ENCODE results near the gene CDK14.
A peak's percentile ranks its signal among the peaks of the same experiment; 100 is the strongest.

Gene CDK14

GRCh38 chr7:90715067-90715466 lies 118.9 kb downstream of the CDK14 start:
- H2AFZ ChIP-seq (ENCODE audit: low read length, unreplicated experiment), result no peak overlapping the region
- H3K4me1 ChIP-seq (ENCODE audit: control insufficient read depth, insufficient read depth, low read length, unreplicated experiment), result peaks cover 20% of the 10 kb centered on the region
- no peak overlapping the region for H3K4me3 ChIP-seq (ENCODE audit: low read depth, low read length)
- peaks cover 72% of the 10 kb centered on the region for H3K79me2 ChIP-seq (ENCODE audit: control insufficient read depth, insufficient read depth, low read length, unreplicated experiment)
- H3K27ac ChIP-seq (ENCODE audit: low read depth, low read length), result no peak overlapping the region
- H3K36me3 ChIP-seq (ENCODE audit: insufficient read depth, low read length), result no peaks in the 10 kb centered on the region
- no peaks in the 10 kb centered on the region for H3K27me3 ChIP-seq (ENCODE audit: insufficient read depth, low read length)

DNA sequence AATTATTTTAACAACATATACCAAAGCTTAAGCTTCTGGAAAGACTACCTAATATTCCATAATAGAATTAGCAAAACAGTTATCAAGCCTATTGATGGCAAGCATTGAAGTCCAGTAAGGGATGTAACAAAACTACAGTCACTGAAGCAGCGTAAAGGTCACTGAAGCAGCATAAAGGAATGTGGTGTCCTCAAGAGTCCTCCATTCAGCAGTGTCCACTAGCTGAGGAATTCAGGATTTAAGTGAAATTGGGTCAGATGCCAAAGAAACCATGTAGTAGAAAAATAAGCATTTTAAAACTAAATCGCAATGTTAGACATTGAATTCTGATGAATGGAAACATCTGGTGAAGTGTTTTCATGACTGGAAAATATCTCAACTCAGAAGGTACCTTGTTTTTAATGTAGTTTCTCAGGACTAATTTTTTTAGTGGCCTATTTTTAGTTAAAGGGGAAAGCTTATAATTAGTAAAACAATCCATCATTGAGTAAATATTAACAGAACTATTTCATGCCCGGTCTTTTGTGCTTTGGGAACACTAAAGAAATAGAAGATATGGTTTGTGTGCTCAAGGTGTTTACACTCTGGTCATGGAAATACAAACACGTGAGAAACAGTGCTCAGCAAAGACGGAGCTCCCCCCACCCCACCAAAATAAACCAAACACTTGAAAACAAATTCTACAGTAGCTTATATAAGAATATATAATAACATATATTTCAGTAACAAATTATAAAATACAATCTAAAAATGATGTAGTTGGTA lies 121.4 kb downstream of the CDK14 start:
- Histone ChIP-seq H3K4me3 (ENCODE audit: low read depth, low read length) (peak overlapping the region; percentile 17; the same call in 1 of the 2 replicates), H3K4me1 (ENCODE audit: control insufficient read depth, insufficient read depth, low read length, unreplicated experiment) (peaks cover 30% of the 10 kb centered on the region), H2AFZ (ENCODE audit: low read length, unreplicated experiment) (no peak overlapping the region), H3K36me3 (ENCODE audit: insufficient read depth, low read length) (no peaks in the 10 kb centered on the region), H3K27me3 (ENCODE audit: insufficient read depth, low read length) (no peaks in the 10 kb centered on the region), H3K79me2 (ENCODE audit: control insufficient read depth, insufficient read depth, low read length, unreplicated experiment) (peaks cover 62% of the 10 kb centered on the region), H3K27ac (ENCODE audit: low read depth, low read length) (no peak overlapping the region)

DNA sequence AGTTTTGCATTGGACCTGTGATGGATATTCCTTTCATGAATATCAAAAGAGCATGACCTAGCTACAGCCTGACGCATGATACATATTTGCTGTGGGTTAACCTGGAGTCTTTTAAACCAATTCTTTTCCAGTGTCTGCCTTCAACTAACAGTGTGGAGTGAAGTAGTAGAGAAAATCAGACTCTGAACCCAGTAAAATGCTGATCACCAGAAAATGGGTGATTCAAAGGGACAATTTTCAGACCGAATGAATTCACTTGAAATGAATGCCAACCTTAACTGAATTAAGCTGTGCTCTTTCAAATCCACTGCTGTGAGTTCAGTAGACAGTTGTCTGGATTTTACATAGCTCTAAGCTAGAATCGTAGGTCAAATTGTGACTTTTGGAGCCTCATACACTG lies 123.0 kb downstream of the CDK14 start:
- Histone ChIP-seq H3K4me1 (ENCODE audit: control insufficient read depth, insufficient read depth, low read length, unreplicated experiment) (peaks cover 40% of the 10 kb centered on the region), H2AFZ (ENCODE audit: low read length, unreplicated experiment) (no peak overlapping the region), H3K27me3 (ENCODE audit: insufficient read depth, low read length) (no peaks in the 10 kb centered on the region), H3K79me2 (ENCODE audit: control insufficient read depth, insufficient read depth, low read length, unreplicated experiment) (peaks cover 65% of the 10 kb centered on the region), H3K4me3 (ENCODE audit: low read depth, low read length) (no peak overlapping the region), H3K36me3 (ENCODE audit: insufficient read depth, low read length) (no peaks in the 10 kb centered on the region), H3K27ac (ENCODE audit: low read depth, low read length) (no peak overlapping the region)

GRCh38 chr7:90720984-90721760 lies 125.1 kb downstream of the CDK14 start:
- peaks cover 52% of the 10 kb centered on the region for H3K4me1 ChIP-seq (ENCODE audit: control insufficient read depth, insufficient read depth, low read length, unreplicated experiment)
- no peaks in the 10 kb centered on the region for H3K36me3 ChIP-seq (ENCODE audit: insufficient read depth, low read length)
- peak overlapping the region; percentile 36 for H3K4me3 ChIP-seq (ENCODE audit: low read depth, low read length)
- H3K79me2 ChIP-seq (ENCODE audit: control insufficient read depth, insufficient read depth, low read length, unreplicated experiment), result peaks cover 71% of the 10 kb centered on the region
- H3K27ac ChIP-seq (ENCODE audit: low read depth, low read length), result peak overlapping the region; percentile 77
- H2AFZ ChIP-seq (ENCODE audit: low read length, unreplicated experiment), result no peak overlapping the region
- H3K27me3 ChIP-seq (ENCODE audit: insufficient read depth, low read length), result no peaks in the 10 kb centered on the region

DNA sequence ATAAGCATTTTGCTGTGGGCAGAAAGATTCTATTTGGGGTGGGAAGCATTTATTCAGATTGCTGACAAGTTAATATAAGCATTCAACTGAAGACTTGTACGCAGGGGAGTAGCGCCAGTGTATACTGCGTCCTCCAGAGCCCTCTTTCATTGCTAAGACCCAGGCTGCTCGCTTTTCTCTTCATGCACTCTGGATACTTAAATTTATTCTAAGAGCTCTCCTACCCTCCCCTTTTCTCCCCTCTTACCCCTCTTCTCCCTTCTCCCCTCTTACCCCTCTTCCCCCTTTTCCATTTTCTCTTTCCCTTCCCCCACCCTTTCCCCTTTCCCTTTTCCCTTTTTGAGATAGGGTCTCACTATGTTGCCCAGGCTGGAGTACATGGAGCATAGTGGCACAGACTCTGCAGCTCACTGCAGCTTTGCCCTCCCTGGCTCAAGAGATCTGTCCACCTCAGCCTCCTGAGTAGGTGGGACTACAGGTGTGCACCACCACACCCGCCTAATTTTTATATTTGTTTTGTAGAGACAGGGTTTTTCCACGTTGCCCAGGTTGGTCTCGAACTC lies 125.8 kb downstream of the CDK14 start:
- Histone ChIP-seq H3K4me1 (ENCODE audit: control insufficient read depth, insufficient read depth, low read length, unreplicated experiment) (peaks cover 52% of the 10 kb centered on the region), H2AFZ (ENCODE audit: low read length, unreplicated experiment) (no peak overlapping the region), H3K4me3 (ENCODE audit: low read depth, low read length) (no peak overlapping the region), H3K36me3 (ENCODE audit: insufficient read depth, low read length) (no peaks in the 10 kb centered on the region), H3K27me3 (ENCODE audit: insufficient read depth, low read length) (no peaks in the 10 kb centered on the region), H3K79me2 (ENCODE audit: control insufficient read depth, insufficient read depth, low read length, unreplicated experiment) (peaks cover 65% of the 10 kb centered on the region), H3K27ac (ENCODE audit: low read depth, low read length) (peak overlapping the region; percentile 77)

GRCh38 chr7:90723233-90723632 lies 127.1 kb downstream of the CDK14 start:
- H3K36me3 ChIP-seq (ENCODE audit: insufficient read depth, low read length), result no peaks in the 10 kb centered on the region
- no peak overlapping the region for H3K4me3 ChIP-seq (ENCODE audit: low read depth, low read length)
- H3K4me1 ChIP-seq (ENCODE audit: control insufficient read depth, insufficient read depth, low read length, unreplicated experiment), result peaks cover 55% of the 10 kb centered on the region
- H3K79me2 ChIP-seq (ENCODE audit: control insufficient read depth, insufficient read depth, low read length, unreplicated experiment), result peaks cover 57% of the 10 kb centered on the region
- no peak overlapping the region for H2AFZ ChIP-seq (ENCODE audit: low read length, unreplicated experiment)
- no peaks in the 10 kb centered on the region for H3K27me3 ChIP-seq (ENCODE audit: insufficient read depth, low read length)
- no peak overlapping the region for H3K27ac ChIP-seq (ENCODE audit: low read depth, low read length)

GRCh38 chr7:90723866-90724265 lies 127.7 kb downstream of the CDK14 start:
- Histone ChIP-seq H3K4me1 (ENCODE audit: control insufficient read depth, insufficient read depth, low read length, unreplicated experiment) (peaks cover 59% of the 10 kb centered on the region), H3K36me3 (ENCODE audit: insufficient read depth, low read length) (no peaks in the 10 kb centered on the region), H2AFZ (ENCODE audit: low read length, unreplicated experiment) (no peak overlapping the region), H3K27me3 (ENCODE audit: insufficient read depth, low read length) (no peaks in the 10 kb centered on the region), H3K27ac (ENCODE audit: low read depth, low read length) (no peak overlapping the region), H3K4me3 (ENCODE audit: low read depth, low read length) (no peak overlapping the region), H3K79me2 (ENCODE audit: control insufficient read depth, insufficient read depth, low read length, unreplicated experiment) (peaks cover 57% of the 10 kb centered on the region)

- Histone ChIP-seq H3K4me1 (ENCODE audit: control insufficient read depth, insufficient read depth, low read length, unreplicated experiment) (peaks cover 54% of the 10 kb centered on the region), H3K79me2 (ENCODE audit: control insufficient read depth, insufficient read depth, low read length, unreplicated experiment) (peaks cover 50% of the 10 kb centered on the region), H3K36me3 (ENCODE audit: insufficient read depth, low read length) (peaks cover 3% of the 10 kb centered on the region; the same call in 1 of the 2 replicates), H3K4me3 (ENCODE audit: low read depth, low read length) (peak overlapping the region; percentile 19; the same call in 1 of the 2 replicates), H3K27ac (ENCODE audit: low read depth, low read length) (peak overlapping the region; percentile 44), H3K27me3 (ENCODE audit: insufficient read depth, low read length) (no peaks in the 10 kb centered on the region), H2AFZ (ENCODE audit: low read length, unreplicated experiment) (no peak overlapping the region)
These were observed 130.0 kb downstream of the CDK14 start for GRCh38 chr7:90726120-90726519.

GRCh38 chr7:90726623-90727022 lies 130.5 kb downstream of the CDK14 start:
- Histone ChIP-seq H3K79me2 (ENCODE audit: control insufficient read depth, insufficient read depth, low read length, unreplicated experiment) (peaks cover 49% of the 10 kb centered on the region), H2AFZ (ENCODE audit: low read length, unreplicated experiment) (no peak overlapping the region), H3K4me3 (ENCODE audit: low read depth, low read length) (peak overlapping the region; percentile 19; the same call in 1 of the 2 replicates), H3K27me3 (ENCODE audit: insufficient read depth, low read length) (no peaks in the 10 kb centered on the region), H3K36me3 (ENCODE audit: insufficient read depth, low read length) (peaks cover 3% of the 10 kb centered on the region; the same call in 1 of the 2 replicates), H3K4me1 (ENCODE audit: control insufficient read depth, insufficient read depth, low read length, unreplicated experiment) (peaks cover 49% of the 10 kb centered on the region), H3K27ac (ENCODE audit: low read depth, low read length) (peak overlapping the region; percentile 44)

DNA sequence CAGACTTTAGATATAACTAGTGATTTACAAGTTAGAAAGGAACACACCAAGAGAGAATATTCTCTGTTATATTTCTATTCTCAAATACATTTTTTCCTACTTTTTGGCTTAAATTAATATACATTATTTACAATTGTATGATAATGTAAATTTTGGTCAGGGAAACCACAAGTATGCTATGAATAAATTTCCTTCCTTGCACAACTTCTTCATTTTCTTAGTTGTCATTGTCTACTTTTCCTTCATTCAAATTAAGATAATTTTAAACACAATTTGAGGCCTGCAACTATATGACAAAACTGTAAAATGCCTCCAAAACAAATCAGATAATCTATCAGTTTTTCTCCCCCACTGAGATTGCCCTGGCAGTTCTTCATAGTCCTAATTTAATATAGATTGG lies 131.3 kb downstream of the CDK14 start:
- H3K27ac ChIP-seq (ENCODE audit: low read depth, low read length), result peak overlapping the region; percentile 44
- H3K4me3 ChIP-seq (ENCODE audit: low read depth, low read length), result no peak overlapping the region
- H3K79me2 ChIP-seq (ENCODE audit: control insufficient read depth, insufficient read depth, low read length, unreplicated experiment), result peaks cover 46% of the 10 kb centered on the region

More for the DNA sequence above, 131.3 kb downstream of the CDK14 start:
- Histone ChIP-seq H3K36me3 (ENCODE audit: insufficient read depth, low read length) (peaks cover 3% of the 10 kb centered on the region; the same call in 1 of the 2 replicates), H3K27me3 (ENCODE audit: insufficient read depth, low read length) (no peaks in the 10 kb centered on the region), H3K4me1 (ENCODE audit: control insufficient read depth, insufficient read depth, low read length, unreplicated experiment) (peaks cover 45% of the 10 kb centered on the region), H2AFZ (ENCODE audit: low read length, unreplicated experiment) (no peak overlapping the region)

Data from ACC112 (cell line).